Common myeloid progenitor, CD34-positive (primary cell): ENCODE data around the gene COL2A1.
A peak's percentile ranks its signal among the peaks of the same experiment; 100 is the strongest.

Experiments
- CTCF ChIA-PET: fragments of 350-600 bp; sonication (Branson Sonifier 250); formaldehyde crosslinking; loops from one replicate; lab custom pipeline; 2021; ENCODE audit warnings: antibody characterized with exemption; lab: Charles Lee
- POLR2A ChIA-PET: fragments of 350-600 bp; sonication (Branson Sonifier 250); formaldehyde crosslinking; loops from one replicate; lab custom pipeline; 2021; ENCODE audit warnings: antibody characterized with exemption; lab: Charles Lee
- DNase-seq, 3 donors: peaks; one replicate each; pipeline versions ENCODE4 v3.0.0 to v3.0.0-alpha.2; 2013
- H3K27ac ChIP-seq, 2 experiments: 1 replicate in 1 of 2; 2 replicates in 1 of 2; pipeline ENCODE4 v1.7.0; 2013; ENCODE audit warnings: inconsistent platforms in 2 of 2, low read length in 2 of 2, mild to moderate bottlenecking in 2 of 2, low read depth in 1 of 2, moderate library complexity in 1 of 2; ENCODE audit not compliant: severe bottlenecking in 2 of 2, insufficient read depth in 1 of 2, poor library complexity in 1 of 2
- H3K27me3 ChIP-seq, 5 experiments: replicated peaks in 2 of 5; 1 replicate in 3 of 5; 2 replicates in 2 of 5; pipeline versions ENCODE4 v1.6.1 to v1.7.0; 2013; ENCODE audit warnings: low read length in 4 of 5, mild to moderate bottlenecking in 2 of 5, moderate library complexity in 2 of 5, inconsistent platforms in 1 of 5; ENCODE audit not compliant: insufficient read depth in 5 of 5, control insufficient read depth in 4 of 5
- H3K36me3 ChIP-seq, 4 experiments: 1 replicate in 2 of 4; 2 replicates in 2 of 4; pipeline versions ENCODE4 v1.6.1 to v1.7.0; 2013; ENCODE audit warnings: low read length in 3 of 4, control low read depth in 1 of 4, mild to moderate bottlenecking in 1 of 4; ENCODE audit not compliant: control insufficient read depth in 4 of 4, insufficient read depth in 4 of 4
- H3K4me1 ChIP-seq, 4 experiments: 1 replicate in 3 of 4; 2 replicates in 1 of 4; pipeline versions ENCODE4 v1.6.1 to v1.7.1; 2013; ENCODE audit warnings: low read length in 3 of 4, mild to moderate bottlenecking in 3 of 4, control low read depth in 1 of 4, inconsistent platforms in 1 of 4, moderate library complexity in 1 of 4; ENCODE audit not compliant: control insufficient read depth in 4 of 4, insufficient read depth in 4 of 4; ENCODE audit errors: control extremely low read depth in 1 of 4
- H3K4me3 ChIP-seq, 7 experiments: 1 replicate in 4 of 7; 2 replicates in 3 of 7; pipeline versions ENCODE4 v1.5.1 to v1.7.0; 2013; ENCODE audit warnings: mild to moderate bottlenecking in 7 of 7, low read length in 6 of 7, moderate library complexity in 6 of 7, inconsistent platforms in 2 of 7, low read depth in 2 of 7, control low read depth in 1 of 7; ENCODE audit not compliant: insufficient read depth in 4 of 7, control insufficient read depth in 1 of 7; ENCODE audit errors: extremely low read depth in 1 of 7
- H3K9me3 ChIP-seq, 5 experiments: 1 replicate in 4 of 5; 2 replicates in 1 of 5; pipeline versions ENCODE4 v1.6.1 to v1.7.1; 2013; ENCODE audit warnings: low read length in 4 of 5, mild to moderate bottlenecking in 2 of 5, inconsistent platforms in 1 of 5, low read depth in 1 of 5, moderate library complexity in 1 of 5; ENCODE audit not compliant: control insufficient read depth in 4 of 5, insufficient read depth in 2 of 5; ENCODE audit errors: control extremely low read depth in 1 of 5
- WGBS: methylation state at CpG from one replicate; pipeline ENCODE4 v1.1.5; 2013; ENCODE audit not compliant: insufficient coverage; 5-methylcytosine and 5-hydroxymethylcytosine counted together

The COL2A1 gene

DNA sequence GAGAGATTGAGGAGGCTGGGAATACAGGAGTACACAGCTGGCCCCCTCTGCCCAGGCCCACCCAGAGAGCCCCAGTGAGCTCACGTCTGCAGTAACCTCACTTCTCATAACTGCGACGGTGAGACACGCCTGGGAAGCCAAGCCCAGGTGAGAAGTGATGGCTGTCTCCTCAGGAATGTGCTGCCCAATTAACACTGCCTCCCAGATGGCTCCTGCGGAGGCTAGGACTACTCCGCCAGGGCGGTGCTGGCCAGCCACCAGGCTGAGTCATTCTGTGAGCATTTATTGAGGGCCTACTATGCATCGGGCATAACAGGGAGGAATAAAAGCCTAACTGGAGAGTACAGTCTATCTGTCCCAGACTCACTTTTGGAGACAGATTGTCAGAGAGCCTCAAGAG, 50.2 kb downstream of the COL2A1 start:
- H3K9me3 ChIP-seq = peaks cover 0 to 5% (median 0%) of the 10 kb centered on the region in 5 experiments
- peaks cover 0 to 4% (median under 1%) of the 10 kb centered on the region in 4 experiments for H3K4me1 ChIP-seq
- no peaks in the 10 kb centered on the region for H3K36me3 ChIP-seq
- no peak overlapping the region for H3K4me3 ChIP-seq
- POLR2A ChIA-PET = no interaction called here
- WGBS = 93% methylated on average over 7 of the region's 8 CpGs
- no peak for DNase-seq
- CTCF ChIA-PET = interaction anchor here (1.2 to 6.4 kb wide), 3 partner anchors 9 to 234 kb away, joined by 3 to 45 read pairs (median 6); partner anchors contain the start of genes TMEM106C and VDR
- H3K27me3 ChIP-seq = no peaks in the 10 kb centered on the region
- H3K27ac ChIP-seq = no peak overlapping the region

DNA sequence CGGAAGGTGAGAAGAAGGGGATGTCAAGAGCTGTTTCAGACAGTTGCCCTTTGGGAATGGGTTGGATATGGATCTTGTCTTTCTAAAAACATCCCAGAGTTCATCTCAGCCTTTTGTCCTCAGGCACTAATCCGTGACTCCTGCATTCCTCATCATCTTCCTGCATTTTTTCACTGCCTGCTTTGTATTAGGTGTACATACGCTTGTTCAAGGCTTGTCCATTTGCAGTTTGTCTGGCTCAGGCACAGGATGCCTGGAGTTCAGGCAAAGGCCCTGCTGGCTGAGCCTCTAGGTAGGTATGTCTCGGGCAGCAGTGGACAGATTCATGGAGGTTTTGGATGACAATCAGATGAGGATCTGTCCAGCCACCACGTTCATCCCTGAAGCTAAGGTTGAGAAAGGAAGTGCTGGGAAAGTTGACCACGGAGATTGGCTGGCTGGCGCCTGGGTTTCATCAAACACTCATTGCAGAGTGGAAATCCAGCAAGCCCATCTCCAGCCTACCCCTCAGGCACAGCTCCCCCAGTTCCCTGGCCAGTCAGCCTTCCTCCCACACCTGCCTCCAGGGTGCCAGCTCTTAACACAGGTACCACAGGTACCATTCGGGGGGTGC, 53.3 kb downstream of the COL2A1 start:
- H3K9me3 ChIP-seq = no peaks in the 10 kb centered on the region
- H3K27me3 ChIP-seq = no peaks in the 10 kb centered on the region
- H3K4me1 ChIP-seq = peaks cover 2 to 16% (median 13%) of the 10 kb centered on the region in 4 experiments
- H3K4me3 ChIP-seq = no peak overlapping the region
- ChIA-PET POLR2A (no interaction called here), CTCF (interaction anchor here (0.9 to 6.4 kb wide), 6 partner anchors 9 to 71 kb away, joined by 3 to 45 read pairs (median 3); partner anchors contain the start of gene TMEM106C)
- WGBS = 94% methylated on average over 7 of the region's 8 CpGs
- H3K27ac ChIP-seq = no peak overlapping the region
- DNase-seq = no peak
- H3K36me3 ChIP-seq = no peaks in the 10 kb centered on the region

DNA sequence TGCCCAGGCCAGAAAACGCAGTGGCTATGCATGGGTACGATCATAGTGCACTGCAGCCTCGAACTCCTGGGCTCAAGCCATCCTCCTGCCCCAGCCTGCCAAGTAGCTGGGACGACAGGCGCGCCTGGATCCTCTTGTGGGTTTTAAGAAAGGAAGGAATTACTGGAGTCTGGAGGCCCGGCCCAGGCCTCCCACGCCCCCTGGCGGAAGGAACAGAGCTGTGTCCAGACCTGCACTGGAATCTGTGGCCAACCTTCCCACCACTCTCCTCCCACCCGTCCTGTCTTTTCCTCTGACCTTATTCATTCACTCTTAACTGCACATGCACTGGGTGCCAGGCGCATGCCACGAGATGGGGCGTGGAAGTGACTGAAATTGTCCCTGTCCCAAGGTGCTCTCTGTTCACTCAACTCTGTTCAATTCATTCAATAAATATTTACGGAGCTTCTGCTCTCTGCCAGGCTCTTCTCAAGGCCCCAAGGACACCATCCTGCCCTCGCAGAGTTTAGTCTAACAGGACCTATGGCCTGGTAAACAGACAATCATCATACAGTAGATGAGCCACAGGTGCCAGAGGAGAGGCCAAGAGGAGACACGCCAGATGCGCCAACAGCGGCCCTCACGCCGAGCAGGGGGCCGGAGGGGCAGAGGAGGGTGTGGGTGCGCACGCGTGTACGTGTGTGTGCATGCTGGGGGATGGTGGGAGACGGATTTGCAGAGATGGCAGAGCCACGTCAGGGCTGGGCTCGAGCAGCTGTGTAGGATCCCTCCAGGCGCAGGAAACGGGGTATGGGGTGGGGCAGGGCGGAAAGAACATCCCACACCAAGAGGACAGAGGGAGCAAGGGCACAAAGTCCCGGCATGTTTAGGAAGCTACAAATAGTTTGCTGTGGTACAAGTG, 54.6 kb downstream of the COL2A1 start:
- DNase-seq = peak; percentile 46 to 60 (median 59)
- Histone ChIP-seq H3K27ac (no peak overlapping the region), H3K36me3 (no peaks in the 10 kb centered on the region), H3K4me1 (peaks cover 2 to 16% (median 13%) of the 10 kb centered on the region in 4 experiments), H3K9me3 (no peaks in the 10 kb centered on the region), H3K4me3 (no peak overlapping the region), H3K27me3 (no peaks in the 10 kb centered on the region)
- WGBS = 69% methylated on average over 26 of the region's 32 CpGs
- POLR2A ChIA-PET = no interaction called here
- CTCF ChIA-PET = interaction anchor here (0.6 to 6.4 kb wide), 17 partner anchors 8 to 237 kb away, joined by 3 to 45 read pairs (median 4); partner anchors contain the start of genes TMEM106C and VDR

DNA sequence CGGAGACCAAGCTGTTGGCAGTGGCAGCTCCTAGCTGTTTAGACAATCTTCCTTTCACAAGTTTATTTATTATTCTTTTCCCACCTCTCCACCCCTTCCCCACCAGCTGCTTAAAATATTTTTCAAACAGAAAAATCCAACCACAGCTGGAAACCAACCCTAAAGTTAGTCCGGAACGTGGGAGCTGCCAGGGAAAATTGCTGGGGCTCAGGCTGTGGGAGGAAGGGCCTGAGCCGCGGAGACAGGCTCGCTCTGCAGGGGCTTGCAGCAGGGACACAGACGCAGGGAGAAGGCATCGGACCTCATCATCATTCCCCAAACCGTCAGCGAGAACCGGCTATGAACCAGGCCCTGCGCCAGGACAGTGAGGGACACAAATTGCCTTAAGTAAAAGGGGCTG, 56.9 kb downstream of the COL2A1 start:
- WGBS = 98% methylated on average over 11 of the region's 12 CpGs
- CTCF ChIA-PET = interaction anchor here (0.5 to 1.7 kb wide), 15 partner anchors 11 to 241 kb away, joined by 3 to 9 read pairs (median 3); partner anchors contain the start of gene VDR
- peaks cover 2 to 19% (median 13%) of the 10 kb centered on the region in 4 experiments for H3K4me1 ChIP-seq
- DNase-seq = no peak
- peak overlapping the region in 2 of 7 experiments; percentile 0 to 11 for H3K4me3 ChIP-seq
- POLR2A ChIA-PET = interaction anchor here (1.3 kb wide), 1 partner anchor 9 kb away, joined by 3 read pairs; no protein-coding TSS in a partner anchor
- H3K27ac ChIP-seq = no peak overlapping the region
- H3K9me3 ChIP-seq = no peaks in the 10 kb centered on the region
- peaks cover 0 to 7% (median 2%) of the 10 kb centered on the region in 5 experiments for H3K27me3 ChIP-seq
- H3K36me3 ChIP-seq = no peaks in the 10 kb centered on the region

DNA sequence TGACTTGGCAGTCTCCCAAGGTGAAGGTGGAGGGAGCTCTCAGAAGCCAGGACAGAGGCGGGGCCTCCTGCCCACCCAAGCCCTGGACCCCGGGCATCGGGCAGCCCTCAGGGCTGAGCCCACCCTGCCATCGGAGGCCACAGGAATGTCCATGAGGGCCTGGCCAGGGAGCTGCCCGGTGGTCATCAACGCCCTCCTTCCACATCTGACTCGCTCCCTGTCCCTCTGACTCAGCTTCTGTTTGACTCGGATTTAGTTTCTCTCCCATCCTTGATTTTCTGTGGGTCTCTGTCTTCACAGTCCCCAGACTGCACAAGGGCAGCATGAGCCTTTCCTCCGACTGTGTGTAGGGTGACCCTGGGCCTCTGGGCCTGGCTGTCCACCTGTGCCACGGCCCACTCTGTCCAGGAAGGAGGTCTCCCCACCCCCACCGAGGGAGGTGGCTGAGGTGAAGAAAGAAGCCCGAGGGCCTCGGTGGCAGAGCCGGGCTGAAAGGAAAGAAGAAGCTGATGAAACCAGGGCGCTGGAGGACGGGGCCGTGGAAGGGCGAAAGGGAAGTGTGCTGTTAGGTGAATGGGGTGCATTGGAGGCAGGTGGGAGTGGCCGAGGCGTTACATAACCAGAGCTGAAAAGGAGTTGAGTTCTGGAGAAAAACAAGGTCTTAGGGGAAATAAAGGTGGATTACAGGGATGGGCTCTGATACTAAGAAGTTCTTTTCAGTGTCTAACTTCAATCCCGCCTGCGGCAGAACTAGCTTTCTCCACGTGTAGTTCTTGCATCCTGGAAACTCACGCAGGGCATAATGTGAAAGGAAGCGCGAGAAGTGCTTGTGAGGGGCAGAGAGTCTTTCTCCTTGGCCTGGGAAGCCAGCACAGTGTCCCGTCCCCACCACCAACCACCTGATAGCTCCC, 57.6 kb downstream of the COL2A1 start:
- 48% methylated on average over 24 of the region's 27 CpGs for WGBS
- Histone ChIP-seq H3K36me3 (no peaks in the 10 kb centered on the region), H3K4me1 (peaks cover 2 to 21% (median 15%) of the 10 kb centered on the region in 4 experiments), H3K9me3 (no peaks in the 10 kb centered on the region), H3K27ac (no peak overlapping the region), H3K4me3 (peak overlapping the region in 3 of 7 experiments; percentile 0 to 26 (median 10)), H3K27me3 (peaks cover 0 to 10% (median 2%) of the 10 kb centered on the region in 5 experiments)
- ChIA-PET POLR2A (interaction anchor here (1.3 kb wide), 1 partner anchor 8 kb away, joined by 3 read pairs; no protein-coding TSS in a partner anchor), CTCF (interaction anchor here (0.5 to 1.7 kb wide), 16 partner anchors 11 to 242 kb away, joined by 3 to 9 read pairs (median 3); partner anchors contain the start of gene VDR)
- DNase-seq = peak; percentile 31 to 73 (median 68)

DNA sequence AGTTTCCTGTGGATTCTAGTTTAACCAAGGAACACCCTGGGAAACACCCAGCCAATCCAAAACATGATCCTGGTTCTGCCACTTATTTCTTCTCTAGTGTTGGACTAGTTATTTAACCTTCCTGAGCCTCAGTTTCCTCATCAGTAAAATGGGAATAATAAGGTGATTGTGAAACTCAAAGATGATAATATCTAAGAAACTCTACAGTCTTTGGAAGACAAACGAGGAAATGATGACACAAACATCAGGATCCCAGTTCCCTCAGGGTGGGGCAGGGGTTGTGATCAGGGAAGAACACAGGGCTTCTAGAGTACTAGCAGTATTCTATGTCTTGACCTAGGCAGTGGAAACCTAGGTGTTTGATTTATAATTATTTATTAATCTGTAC, 58.9 kb downstream of the COL2A1 start:
- no peak for DNase-seq

More for the DNA sequence above, 58.9 kb downstream of the COL2A1 start:
- Histone ChIP-seq H3K4me3 (no peak overlapping the region), H3K27me3 (peaks cover 0 to 10% (median 2%) of the 10 kb centered on the region in 5 experiments), H3K9me3 (no peaks in the 10 kb centered on the region), H3K4me1 (peaks cover 2 to 21% (median 15%) of the 10 kb centered on the region in 4 experiments), H3K27ac (no peak overlapping the region), H3K36me3 (no peaks in the 10 kb centered on the region)
- CTCF ChIA-PET = no interaction called here
- no CpG with 5 or more reads among the region's 1 CpG for WGBS
- POLR2A ChIA-PET = interaction anchor here (0.5 kb wide), 1 partner anchor 430 kb away, joined by 3 read pairs; no protein-coding TSS in a partner anchor
